Fibroblast of skin of back (primary cell): ENCODE data around the gene KRTAP19-4. TPM values are rescaled to one million over a fixed set of nuclear protein-coding genes. Genes with fewer than 3 reads are reported as not detected.
A peak's percentile ranks its signal among the peaks of the same experiment; 100 is the strongest.
"Not testable (repeated sequence)": the region's sequence is repeated elsewhere in the genome, so short reads cannot be mapped to it uniquely, and the experiment has no call there.

Experiments used
- DNase-seq: peaks from one replicate; pipeline ENCODE4 v3.0.0-alpha.2; 2013
- polyA plus RNA-seq, 2 experiments: library from polyadenylated mRNA; unstranded; fragments of 120-200 nt; gene quantifications; one replicate each; pipeline ENCODE4 v1.2.1, GENCODE V29; 2013; ENCODE audit not compliant: insufficient read length in 2 of 2

KRTAP19-4 gene, protein sequence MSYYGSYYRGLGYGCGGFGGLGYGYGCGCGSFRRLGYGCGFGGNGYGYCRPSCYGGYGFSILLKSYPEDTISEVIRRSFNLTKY
- not detected for polyA plus RNA-seq (2013, experiment 1 of 2; ENCODE audit: insufficient read length)
- polyA plus RNA-seq (2013, experiment 2 of 2; ENCODE audit: insufficient read length), result not detected

DNA sequence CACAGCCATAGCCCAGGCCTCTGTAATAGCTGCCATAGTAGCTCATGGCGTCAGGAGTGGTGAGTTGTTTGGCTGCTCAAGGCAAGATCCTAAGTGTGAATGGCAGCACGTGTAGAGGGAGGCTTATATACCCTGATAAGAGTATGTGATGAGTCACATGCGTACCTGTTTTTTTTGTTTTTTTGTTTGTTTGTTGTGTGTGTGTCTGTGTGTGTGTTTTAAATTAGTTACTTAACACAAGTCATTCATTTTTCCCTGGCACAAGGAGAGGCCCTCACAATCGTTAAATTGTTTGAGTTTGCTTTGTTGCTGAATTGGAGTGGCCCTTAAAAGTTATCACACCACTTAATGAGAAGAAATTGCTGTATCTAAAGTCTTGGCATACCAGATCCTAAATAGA is at the start of gene KRTAP19-4:
Gene KRTAP19-4, minus strand, starts transcription at position 101 of the 400 bp plus-strand sequence. Its CDS starts 55 bp downstream, at position 46.
- DNase-seq, result no peak

DNA sequence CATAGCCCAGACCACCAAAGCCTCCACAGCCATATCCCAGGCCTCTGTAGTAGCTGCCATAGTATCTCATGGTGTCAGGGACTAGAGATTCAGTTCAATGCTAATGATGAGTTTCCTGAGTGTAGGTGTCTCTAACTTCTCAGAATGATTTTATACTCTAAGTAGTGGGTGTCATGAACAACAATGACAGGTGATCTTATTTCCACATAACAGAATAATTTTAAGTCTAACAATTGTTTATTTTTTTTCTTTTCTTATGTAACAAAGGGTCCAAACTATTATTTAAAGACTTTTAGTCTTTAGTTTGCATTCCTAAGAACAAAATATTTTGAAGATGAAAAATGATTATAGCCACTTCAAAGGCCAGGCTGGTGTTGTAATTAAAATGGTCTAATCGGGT is 44.8 kb upstream of the KRTAP19-4 start, which contains the start of gene KRTAP19-6:
Gene KRTAP19-6, minus strand, starts transcription at position 101 of the 400 bp plus-strand sequence. Its CDS starts 31 bp downstream, at position 70.
- no peak for DNase-seq

DNA sequence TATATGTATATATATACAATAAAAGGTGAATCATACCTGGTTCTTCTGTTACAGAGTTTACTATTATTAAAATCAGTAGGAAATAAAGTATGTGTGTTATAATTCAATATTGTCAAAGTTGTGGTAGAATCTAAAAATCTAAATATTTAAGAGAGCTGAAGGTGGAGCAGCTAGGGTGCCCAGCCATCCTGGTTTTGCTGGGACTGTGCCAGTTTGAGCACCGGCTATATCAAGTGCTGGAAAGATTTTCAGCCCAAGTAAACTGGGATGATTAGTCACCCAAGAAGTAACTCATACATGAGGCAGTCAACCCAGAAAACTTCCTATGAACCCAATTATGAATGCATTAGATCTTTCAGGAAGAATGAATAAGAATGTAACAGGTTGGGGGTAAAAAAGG is 21.9 kb upstream of the KRTAP19-4 start:
- DNase-seq, result no peak

DNA sequence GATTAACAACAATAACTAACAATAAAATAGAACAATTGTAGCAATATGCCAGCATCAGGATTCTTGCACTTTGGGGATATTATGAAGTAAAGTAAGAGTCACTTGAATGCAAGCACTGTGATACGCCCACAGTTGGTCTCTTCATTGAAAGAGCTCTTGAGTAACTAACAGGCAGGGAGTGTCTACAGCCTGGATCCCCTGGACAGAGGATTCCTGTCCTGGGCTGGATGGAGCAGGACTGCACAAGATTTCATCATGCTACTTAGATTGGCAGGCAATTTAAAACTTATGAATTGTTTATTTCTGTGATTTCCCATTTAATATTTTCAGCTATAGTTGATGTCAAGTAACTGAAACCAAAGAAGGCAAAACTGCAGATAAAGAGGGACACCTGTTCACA is 18.7 kb upstream of the KRTAP19-4 start:
- no peak for DNase-seq

DNA sequence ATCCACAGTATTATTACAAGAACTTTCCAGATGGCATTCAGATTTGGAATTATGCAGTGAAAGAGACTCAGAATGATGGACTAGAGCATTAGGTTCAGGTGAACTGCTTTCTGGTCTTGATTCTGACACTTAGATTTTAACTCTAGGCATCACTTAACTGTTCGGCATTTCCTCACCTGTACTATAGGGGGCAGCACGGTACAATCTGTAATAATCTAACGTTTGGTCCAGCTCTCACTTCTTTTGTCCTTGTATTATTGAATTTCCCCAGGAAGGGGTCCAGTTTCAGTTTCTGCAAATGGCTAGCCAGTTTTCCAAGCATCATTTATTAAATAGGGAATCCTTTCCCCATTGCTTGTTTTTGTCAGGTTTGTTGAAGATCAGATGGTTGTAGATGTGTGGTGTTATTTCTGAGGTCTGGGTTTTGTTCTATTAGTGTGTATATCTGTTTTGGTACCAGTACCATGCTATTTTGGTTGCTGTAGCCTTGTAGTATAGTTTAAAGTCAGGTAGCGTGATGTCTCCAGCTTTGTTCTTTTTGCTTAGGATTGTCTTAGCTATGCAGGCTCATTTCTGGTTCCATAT is 8.7 kb upstream of the KRTAP19-4 start:
- not testable (repeated sequence) for DNase-seq

DNA sequence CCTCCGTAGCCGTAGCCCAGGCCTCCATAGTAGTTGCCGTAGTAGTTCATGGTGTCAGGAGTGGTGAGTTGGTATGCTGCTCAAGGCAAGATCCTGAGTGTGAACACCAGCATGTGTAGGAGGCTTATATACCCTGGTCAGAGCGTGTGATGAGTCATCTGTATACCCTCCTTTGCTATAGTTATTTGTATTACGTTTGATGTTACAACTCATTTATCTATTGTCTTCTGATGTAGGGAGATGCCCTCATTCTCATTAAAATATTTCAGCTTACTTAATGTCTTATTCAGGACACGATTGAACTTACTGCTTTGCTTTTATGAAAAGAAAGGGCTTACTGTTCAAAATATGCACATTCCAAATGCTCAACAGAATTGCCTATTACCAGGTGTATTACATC is 5.1 kb upstream of the KRTAP19-4 start, which contains the start of gene KRTAP19-5:
Gene KRTAP19-5, minus strand, starts transcription at position 101 of the 400 bp plus-strand sequence. Its CDS starts 51 bp downstream, at position 50.
- DNase-seq, result no peak

DNA sequence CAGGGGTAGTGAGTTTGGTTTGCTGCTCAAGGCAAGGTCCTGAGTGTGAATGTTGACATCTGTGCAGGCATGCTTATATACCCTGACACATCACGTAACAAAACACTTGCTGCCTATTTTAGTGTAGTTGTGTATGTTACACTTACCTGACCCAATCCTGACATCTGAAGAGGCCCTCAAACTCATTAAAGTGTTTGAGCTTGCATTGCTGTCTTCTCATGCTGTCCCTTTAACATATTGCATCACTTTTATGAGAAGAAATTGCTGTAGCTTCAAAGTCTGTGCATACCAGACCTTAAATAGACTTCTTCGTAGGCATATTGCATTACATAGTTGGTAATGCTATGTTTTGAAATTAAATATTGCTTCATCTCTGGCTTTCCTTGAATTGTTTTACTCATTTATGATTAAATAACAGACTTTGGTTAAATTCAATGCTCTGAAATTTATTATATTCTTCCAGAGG is 5.0 kb downstream of the KRTAP19-4 start, which contains the start of gene KRTAP19-3:
Gene KRTAP19-3, minus strand, starts transcription at position 51 of the 466 bp plus-strand sequence. CDS start 56 bp downstream, outside the sequence.
- DNase-seq, result peak; percentile 16

DNA sequence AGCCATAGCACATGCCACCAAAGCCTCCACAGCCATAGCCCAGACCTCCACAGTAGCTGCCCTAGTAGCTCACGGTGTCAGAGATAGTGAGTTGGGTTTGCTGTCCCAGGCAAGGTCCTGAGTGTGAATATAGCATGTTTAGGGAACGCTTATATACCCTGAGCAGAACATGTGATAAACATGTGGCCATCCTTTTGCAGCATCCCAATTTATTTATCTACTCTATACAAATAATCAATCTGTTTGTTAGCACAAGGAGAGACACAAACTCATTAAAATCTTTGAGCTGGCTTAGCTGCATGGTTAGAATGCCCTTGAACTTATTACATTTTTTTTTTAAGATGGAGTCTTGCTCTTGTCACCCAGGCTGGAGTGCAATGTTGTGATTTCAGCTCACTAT is 9.6 kb downstream of the KRTAP19-4 start, which contains the start of gene KRTAP19-2:
Gene KRTAP19-2, minus strand, starts transcription at position 101 of the 400 bp plus-strand sequence. Its CDS starts 88 bp downstream, at position 13.
- DNase-seq, result no peak

DNA sequence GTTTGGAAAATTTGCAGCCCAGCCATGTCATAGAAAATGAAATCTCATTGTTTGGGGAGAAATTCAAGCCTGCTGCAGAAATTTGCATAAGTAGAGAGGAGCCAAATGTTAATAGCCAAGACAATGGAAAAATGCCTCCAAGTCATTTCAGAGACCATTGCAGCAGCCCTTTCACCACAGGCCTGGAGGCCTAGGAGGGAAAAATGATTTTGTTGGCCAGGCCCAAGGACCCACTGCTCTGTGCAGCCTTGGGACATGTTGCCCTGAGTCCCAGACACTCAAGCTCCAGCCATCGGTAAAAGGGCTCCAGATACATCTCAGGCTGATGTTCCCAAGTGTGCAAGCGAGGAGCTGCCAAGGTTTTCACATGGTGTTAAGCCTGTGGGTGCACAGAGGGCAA is 10.8 kb downstream of the KRTAP19-4 start:
- DNase-seq, result no peak

DNA sequence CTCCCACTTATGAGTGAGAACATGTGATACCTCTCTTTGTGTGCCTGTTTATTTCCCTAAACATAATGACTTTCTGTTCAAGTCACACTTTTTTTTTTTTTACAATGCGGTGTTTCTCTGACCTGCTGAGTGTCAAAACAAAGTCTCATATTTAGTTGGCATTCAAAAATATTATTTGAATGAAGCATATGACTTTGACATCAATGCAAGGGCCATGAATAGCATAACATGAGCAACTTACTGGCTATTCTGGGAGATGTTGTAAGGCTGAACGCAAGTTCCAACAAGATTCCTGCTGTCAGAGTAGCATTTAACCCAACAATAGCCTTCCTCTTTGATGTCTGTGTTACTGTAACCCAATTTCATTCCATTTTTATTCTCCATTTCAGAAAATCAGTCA is 14.8 kb downstream of the KRTAP19-4 start:
- DNase-seq, result no peak

DNA sequence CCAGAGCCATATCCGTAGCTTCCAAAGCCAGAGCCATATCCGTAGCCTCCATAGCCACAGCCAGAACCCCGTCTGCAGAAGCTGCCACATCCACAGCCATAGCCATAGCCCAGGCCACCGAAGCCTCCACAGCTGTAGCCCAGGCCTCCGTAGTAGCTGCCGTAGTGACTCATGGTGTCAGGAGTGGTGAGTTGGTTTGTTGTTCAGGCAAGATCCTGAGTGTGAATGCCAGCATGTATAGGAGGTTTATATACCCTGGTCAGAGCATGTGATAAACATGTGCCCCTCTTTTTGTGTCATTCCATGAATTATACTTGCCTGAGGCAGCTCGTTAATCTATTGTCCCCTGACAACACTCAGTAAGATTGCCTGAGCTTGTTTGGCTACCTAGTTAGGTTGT is 16.8 kb downstream of the KRTAP19-4 start, which contains the start of gene KRTAP19-1:
Gene KRTAP19-1, minus strand, starts transcription at position 223 of the 400 bp plus-strand sequence. Its CDS starts 50 bp downstream, at position 173.
- no peak for DNase-seq

DNA sequence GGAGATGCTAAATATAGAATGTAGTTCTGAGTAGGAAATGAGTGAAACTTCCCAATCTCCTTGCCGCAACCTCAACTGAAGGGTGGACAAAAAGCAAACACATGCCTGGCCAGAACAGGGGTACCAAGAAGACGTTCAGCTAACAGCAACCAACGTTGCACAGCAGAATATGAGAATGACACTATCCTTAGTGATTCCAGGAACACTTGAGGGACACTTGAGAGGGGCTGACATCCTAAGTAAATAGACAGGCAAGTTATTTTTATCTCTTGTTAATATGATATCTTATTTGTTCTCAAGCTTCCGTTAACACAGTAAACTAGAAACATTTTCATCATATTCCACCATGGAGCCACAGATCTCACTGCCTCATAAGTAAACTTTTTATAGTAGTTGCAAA is 17.7 kb downstream of the KRTAP19-4 start:
- no peak for DNase-seq

DNA sequence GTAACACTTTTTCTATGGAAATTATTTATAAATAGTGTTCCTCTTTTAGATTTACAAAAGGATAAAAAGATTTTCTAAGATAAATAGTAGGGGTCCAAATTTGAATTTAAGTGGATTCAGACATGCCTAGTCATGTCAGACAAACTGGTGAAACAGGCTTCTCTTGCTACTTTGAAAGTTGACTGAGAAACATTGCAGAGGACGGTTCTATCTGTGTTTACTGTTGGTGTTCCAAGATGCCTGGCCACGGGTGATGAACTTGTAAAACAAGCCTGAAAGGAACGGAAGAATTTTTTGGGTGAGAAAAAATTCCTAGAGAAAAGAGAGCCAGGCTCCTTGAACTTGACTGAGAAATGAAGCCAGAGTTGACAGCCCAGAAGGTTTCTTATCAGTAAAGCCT is 19.0 kb downstream of the KRTAP19-4 start:
- DNase-seq, result no peak

DNA sequence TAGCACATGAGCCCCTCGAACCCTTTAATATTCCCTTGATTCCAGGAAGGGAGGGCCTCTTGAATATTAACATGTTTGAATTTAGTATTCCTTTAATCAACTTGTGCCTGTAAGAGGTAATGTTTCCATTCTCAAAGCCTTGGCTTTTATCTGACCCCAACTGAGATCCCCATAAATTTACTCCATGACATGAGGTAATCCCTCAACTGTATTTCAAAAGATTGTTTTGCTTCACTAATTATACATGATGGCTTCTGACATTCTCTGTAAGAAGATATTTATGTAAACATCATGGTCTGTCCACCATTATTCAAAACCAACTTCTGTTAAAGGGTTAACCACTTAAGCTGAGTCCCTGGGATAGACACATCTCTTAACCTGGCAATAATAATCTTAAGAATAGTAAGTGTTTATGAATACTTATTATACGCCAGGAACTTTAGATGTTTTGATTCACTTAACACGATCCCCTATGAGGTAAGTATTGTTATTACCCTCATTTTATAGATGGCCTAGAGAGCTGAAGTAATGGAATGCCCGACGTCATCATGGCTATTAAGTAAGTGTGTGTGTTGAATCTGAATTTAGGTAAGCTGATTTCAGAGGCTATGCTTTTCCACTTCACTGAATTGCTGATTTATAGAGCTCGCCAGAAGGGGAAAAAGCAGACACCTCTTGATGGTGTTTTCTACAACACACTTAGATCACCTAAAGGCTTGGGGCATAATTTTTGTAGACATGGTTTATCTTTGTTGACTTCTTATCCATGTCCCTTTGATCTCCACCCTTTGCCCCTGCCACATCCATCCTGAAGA is 27.9 kb downstream of the KRTAP19-4 start:
- DNase-seq, result no peak

DNA sequence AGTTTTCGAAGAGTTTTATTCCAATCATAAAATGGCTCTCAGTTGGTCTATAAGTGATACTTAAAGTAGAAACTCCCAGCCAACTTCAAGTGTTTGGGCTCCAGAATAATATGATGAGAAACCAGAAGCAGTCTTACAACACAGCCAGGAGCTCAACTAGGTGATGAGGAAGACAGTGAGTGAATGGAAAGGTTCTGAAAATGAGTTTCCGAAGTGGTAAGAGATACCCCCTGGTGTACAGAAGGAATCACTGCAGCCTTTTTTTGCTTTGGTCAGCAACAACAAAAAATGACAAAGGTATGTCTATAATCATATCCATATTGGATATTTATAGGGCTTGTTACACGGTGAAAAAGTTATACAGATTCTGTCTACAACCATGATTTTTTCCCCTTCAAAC is 33.3 kb downstream of the KRTAP19-4 start:
- DNase-seq, result peak; percentile 9

DNA sequence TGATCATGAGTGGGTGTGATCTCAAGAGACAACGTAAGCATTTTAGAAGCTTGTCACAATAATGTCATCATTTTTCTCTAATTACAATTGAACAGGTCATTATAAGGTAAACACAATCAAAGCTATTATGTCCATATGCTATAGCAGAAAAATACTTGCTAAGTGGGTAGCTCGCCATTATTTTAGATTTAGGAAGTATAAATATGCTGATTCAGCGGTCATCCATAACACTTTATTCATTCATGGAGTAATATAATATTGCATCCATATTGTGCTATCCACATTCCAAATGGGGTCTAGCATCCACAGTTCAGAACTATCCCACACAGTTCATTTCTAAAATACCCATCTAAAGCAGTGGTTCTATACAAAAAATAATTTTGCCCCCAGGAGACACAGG is 48.5 kb downstream of the KRTAP19-4 start:
- DNase-seq, result no peak

DNA sequence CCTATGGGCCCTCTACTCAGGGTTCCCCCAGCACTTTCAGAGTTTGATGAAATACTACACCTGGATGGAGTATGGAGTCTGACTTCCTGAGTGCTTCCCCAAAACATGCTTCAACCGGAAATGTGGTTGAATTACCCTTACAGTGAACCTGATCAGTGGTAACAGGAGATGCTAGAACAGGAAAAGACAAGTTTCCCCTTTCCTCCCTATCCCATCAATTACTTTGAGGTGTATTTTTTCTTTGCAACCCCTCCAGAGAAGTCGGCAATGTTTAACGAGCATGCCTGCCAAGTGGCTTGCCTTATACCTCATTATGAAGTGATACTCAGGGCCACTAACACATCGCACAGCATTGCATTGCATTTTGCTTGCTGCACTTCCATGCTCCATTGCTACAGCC is 49.9 kb downstream of the KRTAP19-4 start:
- no peak for DNase-seq
